Adrenal gland (tissue), 12 donors: ENCODE results near the gene SLC7A5. TPM values are rescaled to one million over a fixed set of nuclear protein-coding genes. Genes with fewer than 3 reads are reported as not detected.

ENCODE experiments used
- DNase-seq, 7 donors: peaks; one replicate each; pipeline ENCODE4 v3.0.0-alpha.2; 2019 to 2020
- H3K27ac ChIP-seq, 5 donors: fragments of 200-600 bp; sonication (generic) in 4 of 5; 1 replicate in 3 of 5; 2 replicates in 2 of 5; pipeline versions ENCODE4 v1.5.1 to v1.8.0; 2016 to 2020; ENCODE audit warnings: mild to moderate bottlenecking in 1 of 5
- H3K27me3 ChIP-seq: fragments of 200-600 bp; 2 replicates; pipeline ENCODE4 v1.8.0; 2021
- H3K36me3 ChIP-seq, 2 donors: fragments of 200-600 bp; replicated peaks in 1 of 2; 1 replicate in 1 of 2; 2 replicates in 1 of 2; pipeline versions ENCODE4 v1.5.1 to v1.8.0; 2018 to 2022
- H3K4me1 ChIP-seq, 2 donors: fragments of 200-600 bp; replicated peaks in 1 of 2; 1 replicate in 1 of 2; 2 replicates in 1 of 2; pipeline versions ENCODE4 v1.5.1 to v1.8.0; 2018 to 2021
- H3K4me3 ChIP-seq, 4 donors: fragments of 200-600 bp; sonication (generic) in 3 of 4; one replicate each; pipeline ENCODE4 v1.5.1; 2016 to 2018
- H3K9me3 ChIP-seq, 3 donors: fragments of 200-600 bp; sonication (generic) in 1 of 3; replicated peaks in 1 of 3; 1 replicate in 2 of 3; 2 replicates in 1 of 3; pipeline versions ENCODE4 v1.5.1 to v1.8.0; 2016 to 2021
- POLR2A ChIP-seq, 2 donors: fragments of 450-650 bp; IDR thresholded peaks; one replicate each; pipeline ENCODE4 v1.6.1; 2017; ENCODE audit warnings: antibody characterized with exemption in 2 of 2, mild to moderate bottlenecking in 2 of 2, moderate library complexity in 1 of 2
- WGBS, 4 donors: extraction: QIAGEN DNeasy Blood & Tissue Kit in 2 of 4; methylation state at CpG; one replicate each; pipeline versions ENCODE4 v1.1.5 to v1.1.7; 2013 to 2017; 5-methylcytosine and 5-hydroxymethylcytosine counted together
- intact Hi-C, 2 donors: fragments of 100-400 bp; cut with DNase I; formaldehyde crosslinking; loops; one replicate each; pipeline versions ENCODE4 v1.14.1 to v1.15.0; 2022 to 2023
- polyA plus RNA-seq, 3 donors: library from polyadenylated mRNA; stranded (reverse); fragments of 200-250 nt in 2 of 3; fragments of 350-450 nt in 1 of 3; fragmentation: Illumina TruSeq in 1 of 3; extraction: RNeasy Lipid Tissue Mini Kit (QIAGEN cat#74804) in 1 of 3; gene quantifications; one replicate each; pipeline ENCODE4 v1.2.3, GENCODE V29; 2013 to 2014
- total RNA-seq, 9 donors: library from RNA; depleted of rRNA in 4 of 9; stranded (reverse); fragments of >200 nt in 4 of 9; fragments of 120-200 nt in 1 of 9; fragmentation: NEBNext Ultra II Directional in 1 of 9; extraction: Animal tissue kit (Norgen Biotek cat#: 25700) in 1 of 9; gene quantifications; one replicate each; pipeline versions ENCODE4 v1.1.0 to v1.2.4, GENCODE V29; 2013 to 2023
- TF ChIP-seq, protein P1 (sequence below), 6 experiments: fragments of 450-650 bp in 4 of 6; fragments of 200-600 bp in 2 of 6; sonication (generic) in 1 of 6; IDR thresholded peaks; 1 replicate in 5 of 6; 2 replicates in 1 of 6; pipeline versions ENCODE4 v1.5.1 to v1.8.0; 2016 to 2021; ENCODE audit warnings: antibody characterized with exemption in 6 of 6, mild to moderate bottlenecking in 2 of 6, moderate library complexity in 1 of 6
- donor health status: healthy with polysubstance abuse.
- donor health status: Bipolar disorder and iron deficiency.
- donor health status: DM: yes; HTN: yes; CAD: no.
- donor health status: DM: no; HTN: no; CAD: no.
- donor health status: DM: no; HTN: no; CAD: no.
- donor health status: DM: yes; HTN: yes; CAD: no.

Gene SLC7A5
- total and polyA plus RNA-seq, 12 donors: 0.69 to 9.1 (median 2.4) TPM

GRCh38 chr16:87850009-87851006, 19.0 kb downstream of the SLC7A5 start:
- intact Hi-C loops: loop anchor here in 1 of 2 donors (2.0 kb wide), 1 partner anchor 22 kb away; no protein-coding TSS in a partner anchor
- peaks cover 9 to 21% of the 10 kb centered on the region in 2 donors for H3K4me1 ChIP-seq
- peak; percentile 45 to 75 (median 63) for DNase-seq

GRCh38 chr16:87849419-87850008, 19.8 kb downstream of the SLC7A5 start:
- 67 to 76% (median 76%) methylated on average over 9 to 16 of the region's 16 CpGs for WGBS, 4 donors
- Histone ChIP-seq H3K36me3 (no peaks in the 10 kb centered on the region), H3K4me1 (peaks cover 9 to 24% of the 10 kb centered on the region in 2 donors), H3K27me3 (no peaks in the 10 kb centered on the region), H3K27ac (no peak overlapping the region), H3K9me3 (no peaks in the 10 kb centered on the region), H3K4me3 (no peak overlapping the region)
- DNase-seq: no peak
- intact Hi-C loops: loop anchor here in 1 of 2 donors (2.0 kb wide), 1 partner anchor 23 kb away; no protein-coding TSS in a partner anchor
- no peak for TF ChIP-seq POLR2A (IDR thresholded peaks at IDR 0.05)
- TF ChIP-seq, protein P1, sequence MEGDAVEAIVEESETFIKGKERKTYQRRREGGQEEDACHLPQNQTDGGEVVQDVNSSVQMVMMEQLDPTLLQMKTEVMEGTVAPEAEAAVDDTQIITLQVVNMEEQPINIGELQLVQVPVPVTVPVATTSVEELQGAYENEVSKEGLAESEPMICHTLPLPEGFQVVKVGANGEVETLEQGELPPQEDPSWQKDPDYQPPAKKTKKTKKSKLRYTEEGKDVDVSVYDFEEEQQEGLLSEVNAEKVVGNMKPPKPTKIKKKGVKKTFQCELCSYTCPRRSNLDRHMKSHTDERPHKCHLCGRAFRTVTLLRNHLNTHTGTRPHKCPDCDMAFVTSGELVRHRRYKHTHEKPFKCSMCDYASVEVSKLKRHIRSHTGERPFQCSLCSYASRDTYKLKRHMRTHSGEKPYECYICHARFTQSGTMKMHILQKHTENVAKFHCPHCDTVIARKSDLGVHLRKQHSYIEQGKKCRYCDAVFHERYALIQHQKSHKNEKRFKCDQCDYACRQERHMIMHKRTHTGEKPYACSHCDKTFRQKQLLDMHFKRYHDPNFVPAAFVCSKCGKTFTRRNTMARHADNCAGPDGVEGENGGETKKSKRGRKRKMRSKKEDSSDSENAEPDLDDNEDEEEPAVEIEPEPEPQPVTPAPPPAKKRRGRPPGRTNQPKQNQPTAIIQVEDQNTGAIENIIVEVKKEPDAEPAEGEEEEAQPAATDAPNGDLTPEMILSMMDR (IDR thresholded peaks at IDR 0.05): no peak

More at GRCh38 chr16:87850009-87851006, 19.0 kb downstream of the SLC7A5 start:
- WGBS, 4 donors: 44 to 73% (median 48%) methylated on average over 11 to 25 of the region's 25 CpGs
- H3K36me3 ChIP-seq: no peaks in the 10 kb centered on the region
- H3K9me3 ChIP-seq: no peaks in the 10 kb centered on the region
- no peak overlapping the region for H3K4me3 ChIP-seq
- no peaks in the 10 kb centered on the region for H3K27me3 ChIP-seq
- no peak overlapping the region for H3K27ac ChIP-seq
- TF ChIP-seq POLR2A (IDR thresholded peaks at IDR 0.05): no peak
- TF ChIP-seq, protein P1 (IDR thresholded peaks at IDR 0.05): peak; percentile 87 to 93 (median 89)

DNA sequence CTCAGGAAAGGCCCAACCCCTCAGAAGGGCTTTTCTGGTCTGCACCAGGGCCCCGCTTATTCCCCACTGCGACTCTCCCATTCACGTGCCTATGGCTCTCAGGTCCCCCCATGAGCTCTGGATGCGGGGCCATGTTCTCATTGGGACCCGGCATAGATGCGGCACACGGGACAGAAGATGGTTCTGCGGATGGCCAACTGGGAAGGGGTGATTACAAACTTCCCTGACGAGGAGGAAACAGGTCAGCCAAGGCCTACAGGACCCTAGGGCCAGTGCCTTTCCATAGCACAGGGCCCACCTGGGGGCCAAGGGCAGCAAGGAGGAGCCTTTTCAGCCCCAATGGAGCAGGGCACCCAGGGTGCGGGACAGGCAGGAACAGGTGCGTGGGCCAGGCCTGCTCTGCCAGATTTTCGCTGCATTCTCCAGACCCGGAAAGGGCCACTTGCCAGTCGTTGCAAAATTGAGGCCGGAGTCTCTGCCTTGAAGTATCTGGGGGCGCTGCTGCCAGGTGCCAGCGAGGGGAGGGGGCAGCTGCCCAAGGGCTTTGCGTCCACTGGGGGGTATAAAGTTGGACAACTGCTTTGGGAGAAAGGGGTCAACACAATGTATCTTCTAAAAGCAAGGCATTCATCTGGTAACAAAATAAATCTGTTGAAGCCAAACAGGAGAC, 20.5 kb downstream of the SLC7A5 start:
- Histone ChIP-seq H3K36me3 (no peaks in the 10 kb centered on the region), H3K27ac (no peak overlapping the region), H3K4me3 (no peak overlapping the region), H3K9me3 (no peaks in the 10 kb centered on the region), H3K27me3 (no peaks in the 10 kb centered on the region), H3K4me1 (peaks cover 8 to 20% of the 10 kb centered on the region in 2 donors)
- intact Hi-C loops: no loop called here
- TF ChIP-seq POLR2A (IDR thresholded peaks at IDR 0.05): no peak
- TF ChIP-seq, protein P1 (IDR thresholded peaks at IDR 0.05): no peak
- DNase-seq: no peak
- 85 to 92% (median 90%) methylated on average over 13 to 18 of the region's 18 CpGs for WGBS, 4 donors
